A549 (cell line): Measurements from ENCODE around the gene NCAM2. TPM values are rescaled to one million over a fixed set of nuclear protein-coding genes. Genes with fewer than 3 reads are reported as not detected.

Experiments
- ATAC-seq, 2 experiments: fragments of 200-7000 bp in 1 of 2; fragments of >200 bp in 1 of 2; cut with Nextera tagmentation in 1 of 2; cut with Tn5 transposase in 1 of 2; 3 replicates each; pipeline versions ENCODE4 v1.8.0 to v1.9.1; 2018 to 2020; ENCODE audit warnings: mild to moderate bottlenecking in 1 of 2, moderate library complexity in 1 of 2
- CTCF ChIA-PET: fragments of 300-600 bp; sonication (Branson Sonifier 250); formaldehyde crosslinking; extraction: SDS; loops from one replicate; lab custom pipeline; 2021; ENCODE audit warnings: antibody characterized with exemption, inconsistent platforms; lab: Yijun Ruan, JAX
- POLR2A ChIA-PET: fragments of 350-600 bp; formaldehyde crosslinking; extraction: SDS; loops from one replicate; lab custom pipeline; 2021; ENCODE audit warnings: antibody characterized with exemption, inconsistent platforms; lab: Yijun Ruan, JAX
- DNase-seq, 2 experiments: peaks; one replicate each; pipeline versions ENCODE4 v3.0.0 to v3.0.0-alpha.2; 2011 to 2016; ENCODE audit warnings: low read depth in 1 of 2, low spot score in 1 of 2
- FAIRE-seq: peaks from 2 replicates; lab custom pipeline; 2011; peaks lifted over from hg19 to GRCh38; lab: Jason Lieb, UNC
- H3K27ac ChIP-seq, 2 experiments: fragments of >200 bp; sonication (Bioruptor Twin); formaldehyde crosslinking; 3 replicates each; pipeline ENCODE4 v1.5.1; 2016 to 2017
- H3K4me1 ChIP-seq: fragments of >200 bp; sonication (Bioruptor Twin); formaldehyde crosslinking; 3 replicates; pipeline ENCODE4 v1.6.1; 2016
- H3K4me2 ChIP-seq: fragments of >200 bp; sonication (Bioruptor Twin); formaldehyde crosslinking; 3 replicates; pipeline ENCODE4 v1.6.1; 2016
- H3K4me3 ChIP-seq: fragments of >200 bp; sonication (Bioruptor Twin); formaldehyde crosslinking; 3 replicates; pipeline ENCODE4 v1.5.1; 2016
- H3K9me3 ChIP-seq: fragments of >200 bp; sonication (Bioruptor Twin); formaldehyde crosslinking; 3 replicates; pipeline ENCODE4 v1.6.1; 2016
- CBX8 ChIP-seq: fragments of 200-600 bp; sonication (generic); IDR thresholded peaks from 2 replicates; pipeline ENCODE4 v1.6.1; 2016
- CHD2 ChIP-seq: fragments of 150-350 bp; IDR thresholded peaks from 2 replicates; pipeline ENCODE4 v1.6.1; 2014; ENCODE audit warnings: low read length; ENCODE audit not compliant: partially characterized antibody
- EHF ChIP-seq: fragments of 250-450 bp; sonication (Bioruptor Pico); IDR thresholded peaks from 2 replicates; pipeline ENCODE4 v1.5.0; 2020; ENCODE audit warnings: mild to moderate bottlenecking
- EHMT2 ChIP-seq: fragments of 200-600 bp; sonication (generic); IDR thresholded peaks from 2 replicates; pipeline ENCODE4 v1.6.1; 2016; ENCODE audit warnings: antibody characterized with exemption, low read depth, mild to moderate bottlenecking, moderate library complexity
- FOSL2 ChIP-seq, 2 experiments: fragments of 450-650 bp in 1 of 2; fragments of >200 bp in 1 of 2; sonication (Bioruptor Twin) in 1 of 2; formaldehyde crosslinking; IDR thresholded peaks; 2 replicates each; pipeline versions ENCODE4 v1.5.0 to v1.6.1; 2016 to 2020; ENCODE audit warnings: mild to moderate bottlenecking in 1 of 2, moderate library complexity in 1 of 2
- HEYL ChIP-seq: fragments of 250-450 bp; sonication (Bioruptor Pico); IDR thresholded peaks from 2 replicates; pipeline ENCODE4 v1.8.0; 2021; ENCODE audit warnings: mild to moderate bottlenecking, moderate library complexity
- HOXB5 ChIP-seq: fragments of 250-450 bp; sonication (Bioruptor Pico); IDR thresholded peaks from 2 replicates; pipeline ENCODE4 v1.5.0; 2020; ENCODE audit warnings: mild to moderate bottlenecking, moderate library complexity
- JUNB ChIP-seq: fragments of >200 bp; sonication (Bioruptor Twin); formaldehyde crosslinking; IDR thresholded peaks from 2 replicates; pipeline ENCODE4 v1.6.1; 2016
- KDM1A ChIP-seq: fragments of 200-600 bp; sonication (generic); IDR thresholded peaks from 2 replicates; pipeline ENCODE4 v1.6.1; 2016; ENCODE audit warnings: low read depth, mild to moderate bottlenecking
- MAZ ChIP-seq: fragments of 150-350 bp; IDR thresholded peaks from 2 replicates; pipeline ENCODE4 v1.6.1; 2014; ENCODE audit warnings: antibody characterized with exemption, low read depth, low read length, borderline replicate concordance
- MYC ChIP-seq: IDR thresholded peaks from 2 replicates; pipeline ENCODE4 v1.6.1; 2012; ENCODE audit warnings: mild to moderate bottlenecking, inconsistent platforms, low read length, improper control_type of control experiment, borderline replicate concordance
- NFE2L2 ChIP-seq: fragments of 150-350 bp; conservative IDR thresholded peaks from 2 replicates; pipeline ENCODE4 v1.6.1; 2014; ENCODE audit warnings: low read length
- POLR2AphosphoS2 ChIP-seq: conservative IDR thresholded peaks from 2 replicates; pipeline ENCODE4 v1.6.1; 2012; ENCODE audit warnings: low read length, improper control_type of control experiment, inconsistent platforms
- RCOR1 ChIP-seq: fragments of 150-350 bp; IDR thresholded peaks from 2 replicates; pipeline ENCODE4 v1.6.1; 2014; ENCODE audit warnings: antibody characterized with exemption, low read length, low read depth
- RFX5 ChIP-seq: fragments of 450-650 bp; IDR thresholded peaks from 2 replicates; pipeline ENCODE4 v1.7.1; 2014; ENCODE audit warnings: antibody characterized with exemption, mild to moderate bottlenecking, moderate library complexity
- SMC3 ChIP-seq: fragments of >200 bp; sonication (Bioruptor Twin); formaldehyde crosslinking; IDR thresholded peaks from 3 replicates; pipeline ENCODE4 v1.6.1; 2018; ENCODE audit warnings: inconsistent platforms
- SREBF2 ChIP-seq: fragments of 450-650 bp; IDR thresholded peaks from 2 replicates; pipeline ENCODE4 v1.6.1; 2014; ENCODE audit warnings: mild to moderate bottlenecking, moderate library complexity
- TP53 ChIP-seq: fragments of 250-450 bp; sonication (Bioruptor Pico); IDR thresholded peaks from 2 replicates; pipeline ENCODE4 v1.5.0; 2021; ENCODE audit warnings: mild to moderate bottlenecking, moderate library complexity
- ZFP36 ChIP-seq: fragments of 450-650 bp; IDR thresholded peaks from 2 replicates; pipeline ENCODE4 v1.6.1; 2014; ENCODE audit warnings: borderline replicate concordance; ENCODE audit not compliant: partially characterized antibody
- ZSCAN20 ChIP-seq: fragments of 250-450 bp; sonication (Bioruptor Pico); IDR thresholded peaks from 2 replicates; pipeline ENCODE4 v1.8.0; 2022; ENCODE audit warnings: mild to moderate bottlenecking, moderate library complexity
- whole genome bisulfite sequencing: methylation state at CpG from one replicate; pipeline ENCODE4 v1.1.6; 2017; ENCODE audit errors: missing lambda C conversion rate; 5-methylcytosine and 5-hydroxymethylcytosine counted together
- polyA plus RNA-seq, 4 experiments: library from polyadenylated mRNA; depleted of rRNA in 3 of 4; stranded (reverse); fragments of >200 nt; fragmentation: RNase III in 1 of 4; extraction: RNeasy Plus Mini Kit Qiagen cat#74134 plus additional on column Dnase treatment in 1 of 4; gene quantifications; 2 replicates in 3 of 4; 3 replicates in 1 of 4; pipeline ENCODE4 v1.2.3, GENCODE V29; 2011 to 2017
- TF ChIP-seq, protein P1 (sequence below): IDR thresholded peaks from 2 replicates; pipeline ENCODE4 v1.6.1; 2012
- TF ChIP-seq, protein P2 (sequence below): fragments of >200 bp; sonication (Bioruptor Twin); formaldehyde crosslinking; IDR thresholded peaks from 2 replicates; pipeline ENCODE4 v1.6.1; 2016
- TF ChIP-seq, protein P3 (sequence below): fragments of >200 bp; sonication (Bioruptor Twin); formaldehyde crosslinking; IDR thresholded peaks from 3 replicates; pipeline ENCODE4 v1.6.1; 2016
- TF ChIP-seq, protein P4 (sequence below): fragments of 450-650 bp; IDR thresholded peaks from 2 replicates; pipeline ENCODE4 v1.6.1; 2014; ENCODE audit warnings: antibody characterized with exemption
- TF ChIP-seq, protein P5 (sequence below): IDR thresholded peaks from 2 replicates; pipeline ENCODE4 v1.6.1; 2012; ENCODE audit warnings: low read depth, borderline replicate concordance
- TF ChIP-seq, protein P6 (sequence below): fragments of 150-350 bp; IDR thresholded peaks from 2 replicates; pipeline ENCODE4 v1.6.1; 2014; ENCODE audit warnings: low read depth, mild to moderate bottlenecking, low read length
- TF ChIP-seq, protein P7 (sequence below): fragments of 250-450 bp; sonication (Bioruptor Pico); IDR thresholded peaks from 2 replicates; pipeline ENCODE4 v1.5.0; 2021; ENCODE audit warnings: mild to moderate bottlenecking, moderate library complexity, borderline replicate concordance
- TF ChIP-seq, protein P8 (sequence below): IDR thresholded peaks from 2 replicates; pipeline ENCODE4 v1.6.1; 2012

NCAM2 gene
- polyA plus RNA-seq, 2 of the 4 experiments (the other 2 are of a cell fraction), result not detected

DNA sequence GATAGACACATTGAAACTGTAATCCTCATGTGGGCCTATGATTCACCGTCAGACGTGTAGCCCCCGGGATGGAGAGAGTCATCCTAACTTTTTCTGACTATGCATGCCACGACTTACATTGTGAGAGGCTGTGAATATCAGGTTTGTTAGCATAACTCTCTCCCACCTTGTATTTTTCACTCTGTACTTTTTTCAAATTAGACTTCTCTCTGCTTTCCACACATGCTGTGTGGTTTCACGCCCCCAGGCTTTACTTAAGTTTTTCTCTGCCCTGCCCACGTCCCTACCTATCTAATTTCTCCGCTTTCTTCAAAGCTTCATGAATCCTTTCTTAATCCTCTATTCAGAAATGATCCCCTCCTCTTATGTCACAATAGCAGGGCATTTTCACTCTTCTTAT, 3.4 kb upstream of the NCAM2 start (continued):
- TF ChIP-seq KDM1A, result no peak
- TF ChIP-seq, protein P1, sequence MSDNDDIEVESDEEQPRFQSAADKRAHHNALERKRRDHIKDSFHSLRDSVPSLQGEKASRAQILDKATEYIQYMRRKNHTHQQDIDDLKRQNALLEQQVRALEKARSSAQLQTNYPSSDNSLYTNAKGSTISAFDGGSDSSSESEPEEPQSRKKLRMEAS, result no peak

DNA sequence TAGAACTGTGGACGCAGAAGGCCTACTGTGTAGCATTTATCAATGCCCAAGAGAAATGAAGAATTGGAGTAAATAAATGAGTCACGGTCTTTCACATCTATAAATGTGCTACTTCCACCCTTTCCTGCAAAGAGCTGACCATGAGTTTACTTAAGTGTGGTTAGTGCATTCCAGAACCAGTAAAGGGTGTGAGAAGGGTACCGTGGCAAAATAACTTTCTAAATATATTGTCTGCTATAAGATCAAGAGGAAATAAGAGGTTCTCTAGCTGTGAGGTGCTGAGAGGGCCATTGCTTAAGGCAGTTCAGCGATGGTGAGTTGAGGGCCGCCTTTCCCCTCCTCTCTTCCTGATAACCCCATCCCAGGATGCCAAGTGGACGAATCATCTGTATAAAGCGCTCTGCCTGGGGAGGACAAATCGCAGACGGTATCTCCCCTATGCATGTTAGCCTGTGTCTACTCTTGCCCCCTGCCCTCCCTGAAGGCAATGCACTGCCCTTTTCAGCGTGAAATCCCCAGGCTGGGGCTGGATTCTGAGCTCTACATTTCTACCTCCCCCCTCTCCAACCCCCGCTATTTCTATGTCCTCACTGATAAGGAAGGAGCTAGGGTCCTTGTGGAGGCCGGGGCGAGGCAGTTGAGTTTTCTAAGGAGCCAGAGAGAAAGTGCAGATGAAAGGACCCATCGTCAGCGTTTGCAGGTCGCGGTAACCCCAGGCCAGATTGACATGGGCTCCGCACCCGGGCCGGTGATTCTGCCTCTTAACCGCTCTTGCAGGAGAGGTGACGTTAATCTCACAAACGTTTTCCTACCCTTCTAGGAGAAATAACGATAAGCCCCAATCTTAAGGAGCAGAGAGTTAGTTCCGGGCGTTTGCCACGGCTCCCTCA, 1.5 kb upstream of the NCAM2 start:
- DNase-seq (no peak), ATAC-seq (no peak)
- Histone ChIP-seq H3K4me3 (no peak overlapping the region), H3K4me1 (no peaks in the 10 kb centered on the region)
- 30% methylated on average over 27 of the region's 27 CpGs for WGBS
- POLR2A ChIA-PET, result no interaction called here
- TF ChIP-seq POLR2AphosphoS2 (no peak), JUNB (no peak), SMC3 (no peak), MYC (no peak), RCOR1 (no peak), ZFP36 (no peak), FOSL2 (IDR thresholded peaks at IDR 0.05) (no peak), FOSL2 (CRISPR knock-in tag; IDR thresholded peaks at IDR 0.05) (no peak), ZSCAN20 (CRISPR knock-in tag) (no peak), CHD2 (no peak), NFE2L2 (no peak), HEYL (CRISPR knock-in tag) (no peak), EHF (CRISPR knock-in tag) (no peak), HOXB5 (CRISPR knock-in tag) (no peak), CBX8 (no peak)
- TF ChIP-seq, protein P2, sequence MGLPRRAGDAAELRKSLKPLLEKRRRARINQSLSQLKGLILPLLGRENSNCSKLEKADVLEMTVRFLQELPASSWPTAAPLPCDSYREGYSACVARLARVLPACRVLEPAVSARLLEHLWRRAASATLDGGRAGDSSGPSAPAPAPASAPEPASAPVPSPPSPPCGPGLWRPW, result no peak
- TF ChIP-seq, protein P3, sequence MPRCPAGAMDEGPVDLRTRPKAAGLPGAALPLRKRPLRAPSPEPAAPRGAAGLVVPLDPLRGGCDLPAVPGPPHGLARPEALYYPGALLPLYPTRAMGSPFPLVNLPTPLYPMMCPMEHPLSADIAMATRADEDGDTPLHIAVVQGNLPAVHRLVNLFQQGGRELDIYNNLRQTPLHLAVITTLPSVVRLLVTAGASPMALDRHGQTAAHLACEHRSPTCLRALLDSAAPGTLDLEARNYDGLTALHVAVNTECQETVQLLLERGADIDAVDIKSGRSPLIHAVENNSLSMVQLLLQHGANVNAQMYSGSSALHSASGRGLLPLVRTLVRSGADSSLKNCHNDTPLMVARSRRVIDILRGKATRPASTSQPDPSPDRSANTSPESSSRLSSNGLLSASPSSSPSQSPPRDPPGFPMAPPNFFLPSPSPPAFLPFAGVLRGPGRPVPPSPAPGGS, result no peak
- TF ChIP-seq, protein P4, sequence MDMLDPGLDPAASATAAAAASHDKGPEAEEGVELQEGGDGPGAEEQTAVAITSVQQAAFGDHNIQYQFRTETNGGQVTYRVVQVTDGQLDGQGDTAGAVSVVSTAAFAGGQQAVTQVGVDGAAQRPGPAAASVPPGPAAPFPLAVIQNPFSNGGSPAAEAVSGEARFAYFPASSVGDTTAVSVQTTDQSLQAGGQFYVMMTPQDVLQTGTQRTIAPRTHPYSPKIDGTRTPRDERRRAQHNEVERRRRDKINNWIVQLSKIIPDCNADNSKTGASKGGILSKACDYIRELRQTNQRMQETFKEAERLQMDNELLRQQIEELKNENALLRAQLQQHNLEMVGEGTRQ, result no peak
- TF ChIP-seq, protein P5, sequence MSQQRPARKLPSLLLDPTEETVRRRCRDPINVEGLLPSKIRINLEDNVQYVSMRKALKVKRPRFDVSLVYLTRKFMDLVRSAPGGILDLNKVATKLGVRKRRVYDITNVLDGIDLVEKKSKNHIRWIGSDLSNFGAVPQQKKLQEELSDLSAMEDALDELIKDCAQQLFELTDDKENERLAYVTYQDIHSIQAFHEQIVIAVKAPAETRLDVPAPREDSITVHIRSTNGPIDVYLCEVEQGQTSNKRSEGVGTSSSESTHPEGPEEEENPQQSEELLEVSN, result no peak
- TF ChIP-seq, all 56 proteins: peak for 0
- no peak for FAIRE-seq
- CTCF ChIA-PET, result no interaction called here
- Histone ChIP-seq H3K9me3 (no peaks in the 10 kb centered on the region), H3K4me2 (no peak overlapping the region), H3K27ac (no peak overlapping the region)

DNA sequence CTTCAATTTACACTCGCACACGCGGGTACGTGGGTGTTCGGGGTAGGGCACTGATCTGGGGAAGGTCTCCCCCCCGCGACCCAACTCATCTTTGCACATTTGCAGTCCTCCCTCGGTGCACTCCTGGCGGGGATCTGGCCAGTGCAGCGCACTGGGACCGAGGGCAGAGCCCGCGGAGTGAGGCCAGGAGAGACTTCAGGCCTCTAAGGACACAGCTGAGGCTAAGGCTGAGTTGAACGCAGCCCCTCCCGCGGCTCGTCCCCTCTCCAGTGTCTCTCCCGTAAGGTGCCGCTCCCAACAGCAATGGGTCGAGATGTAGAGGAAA, 936 bp upstream of the NCAM2 start:
- 0% methylated on average over 4 of the region's 20 CpGs for WGBS
- Histone ChIP-seq H3K9me3 (no peaks in the 10 kb centered on the region), H3K4me2 (no peak overlapping the region), H3K4me1 (no peaks in the 10 kb centered on the region), H3K4me3 (no peak overlapping the region), H3K27ac (no peak overlapping the region)
- DNase-seq (no peak), FAIRE-seq (no peak), ATAC-seq (no peak)
- POLR2A ChIA-PET, result no interaction called here
- CTCF ChIA-PET, result no interaction called here
- TF ChIP-seq, protein P6, sequence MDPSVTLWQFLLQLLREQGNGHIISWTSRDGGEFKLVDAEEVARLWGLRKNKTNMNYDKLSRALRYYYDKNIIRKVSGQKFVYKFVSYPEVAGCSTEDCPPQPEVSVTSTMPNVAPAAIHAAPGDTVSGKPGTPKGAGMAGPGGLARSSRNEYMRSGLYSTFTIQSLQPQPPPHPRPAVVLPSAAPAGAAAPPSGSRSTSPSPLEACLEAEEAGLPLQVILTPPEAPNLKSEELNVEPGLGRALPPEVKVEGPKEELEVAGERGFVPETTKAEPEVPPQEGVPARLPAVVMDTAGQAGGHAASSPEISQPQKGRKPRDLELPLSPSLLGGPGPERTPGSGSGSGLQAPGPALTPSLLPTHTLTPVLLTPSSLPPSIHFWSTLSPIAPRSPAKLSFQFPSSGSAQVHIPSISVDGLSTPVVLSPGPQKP, result no peak
- TF ChIP-seq SREBF2 (no peak), RFX5 (no peak), EHMT2 (no peak), MAZ (no peak), EHF (CRISPR knock-in tag) (no peak), RCOR1 (no peak), POLR2AphosphoS2 (no peak), TP53 (CRISPR knock-in tag) (no peak)
- TF ChIP-seq, protein P7, sequence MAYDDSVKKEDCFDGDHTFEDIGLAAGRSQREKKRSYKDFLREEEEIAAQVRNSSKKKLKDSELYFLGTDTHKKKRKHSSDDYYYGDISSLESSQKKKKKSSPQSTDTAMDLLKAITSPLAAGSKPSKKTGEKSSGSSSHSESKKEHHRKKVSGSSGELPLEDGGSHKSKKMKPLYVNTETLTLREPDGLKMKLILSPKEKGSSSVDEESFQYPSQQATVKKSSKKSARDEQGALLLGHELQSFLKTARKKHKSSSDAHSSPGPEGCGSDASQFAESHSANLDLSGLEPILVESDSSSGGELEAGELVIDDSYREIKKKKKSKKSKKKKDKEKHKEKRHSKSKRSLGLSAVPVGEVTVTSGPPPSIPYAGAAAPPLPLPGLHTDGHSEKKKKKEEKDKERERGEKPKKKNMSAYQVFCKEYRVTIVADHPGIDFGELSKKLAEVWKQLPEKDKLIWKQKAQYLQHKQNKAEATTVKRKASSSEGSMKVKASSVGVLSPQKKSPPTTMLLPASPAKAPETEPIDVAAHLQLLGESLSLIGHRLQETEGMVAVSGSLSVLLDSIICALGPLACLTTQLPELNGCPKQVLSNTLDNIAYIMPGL (CRISPR knock-in tag), result no peak
- TF ChIP-seq, protein P8, sequence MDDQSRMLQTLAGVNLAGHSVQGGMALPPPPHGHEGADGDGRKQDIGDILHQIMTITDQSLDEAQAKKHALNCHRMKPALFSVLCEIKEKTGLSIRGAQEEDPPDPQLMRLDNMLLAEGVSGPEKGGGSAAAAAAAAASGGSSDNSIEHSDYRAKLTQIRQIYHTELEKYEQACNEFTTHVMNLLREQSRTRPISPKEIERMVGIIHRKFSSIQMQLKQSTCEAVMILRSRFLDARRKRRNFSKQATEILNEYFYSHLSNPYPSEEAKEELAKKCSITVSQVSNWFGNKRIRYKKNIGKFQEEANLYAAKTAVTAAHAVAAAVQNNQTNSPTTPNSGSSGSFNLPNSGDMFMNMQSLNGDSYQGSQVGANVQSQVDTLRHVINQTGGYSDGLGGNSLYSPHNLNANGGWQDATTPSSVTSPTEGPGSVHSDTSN, result no peak
- TF ChIP-seq, protein P2, result no peak
